Measurements from ENCODE around the gene PADI3. TPM values are rescaled to one million over a fixed set of nuclear protein-coding genes. Genes with fewer than 3 reads are reported as not detected.

Gene PADI3
- total RNA-seq, 4 donors from 2014 or later = not detected

DNA sequence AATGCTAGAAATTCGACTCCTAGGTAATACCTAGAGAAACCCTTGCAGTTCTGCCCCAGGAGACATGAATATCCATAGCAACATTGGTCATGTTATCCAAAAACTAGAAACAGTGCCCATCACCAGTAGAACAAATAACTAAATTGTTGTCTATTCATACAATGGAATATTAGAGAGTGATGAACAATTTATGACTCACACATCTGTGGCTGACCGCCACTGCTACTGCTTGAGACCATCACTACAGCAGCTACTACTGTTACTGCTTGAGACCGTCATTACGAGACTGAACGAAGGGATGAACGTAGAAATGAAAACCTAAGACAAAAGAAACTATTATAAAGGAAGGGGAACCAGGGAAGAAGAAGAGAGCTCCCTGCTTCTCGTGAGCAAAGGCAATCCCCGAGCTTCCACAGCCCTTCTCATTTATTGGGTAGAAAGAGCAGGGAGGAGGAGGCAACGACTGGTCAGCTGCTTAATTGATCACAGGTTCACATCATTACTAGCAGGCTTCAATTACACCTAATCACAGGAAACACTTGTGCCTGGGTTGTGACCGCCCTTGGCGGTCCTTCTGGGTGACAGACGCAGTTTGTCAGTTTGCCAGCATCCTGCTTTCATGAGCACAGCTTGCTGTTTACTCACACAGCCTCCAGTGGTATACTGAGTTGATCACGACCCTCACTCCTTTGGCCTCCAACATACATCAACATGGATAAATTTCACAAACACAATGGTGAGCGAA lies 45.0 kb downstream of the PADI3 start:
- peaks cover 0 to 4% (median 0%) of the 10 kb centered on the region in 4 donors for H3K4me1 ChIP-seq
- 60% methylated on average over 14 of the region's 14 CpGs for WGBS
- no peaks in the 10 kb centered on the region for H3K36me3 ChIP-seq
- TF ChIP-seq, protein P1, sequence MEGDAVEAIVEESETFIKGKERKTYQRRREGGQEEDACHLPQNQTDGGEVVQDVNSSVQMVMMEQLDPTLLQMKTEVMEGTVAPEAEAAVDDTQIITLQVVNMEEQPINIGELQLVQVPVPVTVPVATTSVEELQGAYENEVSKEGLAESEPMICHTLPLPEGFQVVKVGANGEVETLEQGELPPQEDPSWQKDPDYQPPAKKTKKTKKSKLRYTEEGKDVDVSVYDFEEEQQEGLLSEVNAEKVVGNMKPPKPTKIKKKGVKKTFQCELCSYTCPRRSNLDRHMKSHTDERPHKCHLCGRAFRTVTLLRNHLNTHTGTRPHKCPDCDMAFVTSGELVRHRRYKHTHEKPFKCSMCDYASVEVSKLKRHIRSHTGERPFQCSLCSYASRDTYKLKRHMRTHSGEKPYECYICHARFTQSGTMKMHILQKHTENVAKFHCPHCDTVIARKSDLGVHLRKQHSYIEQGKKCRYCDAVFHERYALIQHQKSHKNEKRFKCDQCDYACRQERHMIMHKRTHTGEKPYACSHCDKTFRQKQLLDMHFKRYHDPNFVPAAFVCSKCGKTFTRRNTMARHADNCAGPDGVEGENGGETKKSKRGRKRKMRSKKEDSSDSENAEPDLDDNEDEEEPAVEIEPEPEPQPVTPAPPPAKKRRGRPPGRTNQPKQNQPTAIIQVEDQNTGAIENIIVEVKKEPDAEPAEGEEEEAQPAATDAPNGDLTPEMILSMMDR (IDR thresholded peaks at IDR 0.05) = no peak
- no peak for TF ChIP-seq POLR2A (IDR thresholded peaks at IDR 0.05; ENCODE audit: low read depth)
- TF ChIP-seq EP300 (IDR thresholded peaks at IDR 0.05) = no peak
- no peak for TF ChIP-seq POLR2AphosphoS5 (IDR thresholded peaks at IDR 0.05)
- no peak overlapping the region for H3K4me3 ChIP-seq
- DNase-seq (ENCODE audit: extremely low spot score) = no peak
- H3K27ac ChIP-seq (replicated peaks in 1 of 4) = no peak overlapping the region
- H3K9me3 ChIP-seq = no peaks in the 10 kb centered on the region
- H3K27me3 ChIP-seq = peaks cover 0 to 37% (median 0%) of the 10 kb centered on the region in 4 donors
- intact Hi-C loops (cut with DNase I) = no loop called here

DNA sequence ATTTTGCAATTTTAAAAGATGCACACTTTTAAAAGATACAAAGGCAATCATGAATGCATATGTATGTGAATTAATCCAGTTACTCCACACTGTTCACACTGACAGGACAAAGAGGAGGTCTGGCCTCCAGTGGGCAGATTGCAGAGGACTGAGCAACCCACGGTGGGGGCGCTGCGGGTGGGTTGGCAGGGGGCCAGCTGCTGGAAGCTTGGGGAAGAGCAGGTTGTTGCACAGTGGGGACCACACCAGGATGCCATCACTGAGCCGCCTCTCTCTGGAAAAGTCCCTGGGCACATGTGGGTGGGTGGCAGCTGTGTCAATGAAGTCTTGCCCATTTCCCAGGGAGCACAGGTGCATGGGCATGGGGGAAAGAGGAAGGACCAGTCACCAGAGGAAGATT lies 46.4 kb downstream of the PADI3 start:
- Histone ChIP-seq H3K4me3 (no peak overlapping the region), H3K27ac (replicated peaks in 1 of 4) (no peak overlapping the region), H3K27me3 (peaks cover 0 to 31% (median 0%) of the 10 kb centered on the region in 4 donors), H3K4me1 (no peaks in the 10 kb centered on the region), H3K36me3 (no peaks in the 10 kb centered on the region), H3K9me3 (no peaks in the 10 kb centered on the region)
- DNase-seq (ENCODE audit: extremely low spot score) = no peak
- WGBS = 78% methylated on average over 4 of the region's 4 CpGs
- intact Hi-C loops (cut with DNase I) = no loop called here
- TF ChIP-seq POLR2A (IDR thresholded peaks at IDR 0.05; ENCODE audit: low read depth) (no peak), EP300 (IDR thresholded peaks at IDR 0.05) (no peak), POLR2AphosphoS5 (IDR thresholded peaks at IDR 0.05) (no peak)
- TF ChIP-seq, protein P1 (IDR thresholded peaks at IDR 0.05) = no peak

DNA sequence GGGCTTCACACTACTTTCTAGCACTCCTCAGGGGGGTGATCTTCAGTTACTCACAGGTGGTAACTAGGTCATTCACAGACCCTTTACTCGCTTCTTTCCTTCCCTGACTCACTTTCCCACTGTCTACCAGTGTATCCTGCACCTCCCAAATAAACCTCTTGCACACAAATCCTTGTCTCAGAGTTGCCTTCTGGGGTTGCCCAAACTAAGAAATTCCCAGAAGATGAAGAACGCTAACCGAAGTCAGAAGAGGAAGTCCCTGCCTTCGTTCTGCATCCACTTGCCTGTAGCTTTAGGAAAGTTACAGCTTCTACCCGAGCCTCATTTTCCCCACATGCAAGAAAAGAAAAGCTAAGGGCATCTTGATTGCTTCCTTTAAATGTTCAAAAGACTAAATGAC lies 47.2 kb downstream of the PADI3 start:
- Histone ChIP-seq H3K27me3 (peaks cover 0 to 31% (median 0%) of the 10 kb centered on the region in 4 donors), H3K27ac (replicated peaks in 1 of 4) (no peak overlapping the region), H3K4me1 (no peaks in the 10 kb centered on the region), H3K36me3 (no peaks in the 10 kb centered on the region), H3K9me3 (peaks cover 0 to 3% (median 0%) of the 10 kb centered on the region in 4 donors), H3K4me3 (no peak overlapping the region)
- DNase-seq (ENCODE audit: extremely low spot score) = no peak
- TF ChIP-seq POLR2AphosphoS5 (IDR thresholded peaks at IDR 0.05) = no peak
- TF ChIP-seq EP300 (IDR thresholded peaks at IDR 0.05) = no peak
- TF ChIP-seq, protein P1 (IDR thresholded peaks at IDR 0.05) = no peak
- no peak for TF ChIP-seq POLR2A (IDR thresholded peaks at IDR 0.05; ENCODE audit: low read depth)
- intact Hi-C loops (cut with DNase I) = no loop called here
- 80% methylated on average over 5 of the region's 5 CpGs for WGBS

DNA sequence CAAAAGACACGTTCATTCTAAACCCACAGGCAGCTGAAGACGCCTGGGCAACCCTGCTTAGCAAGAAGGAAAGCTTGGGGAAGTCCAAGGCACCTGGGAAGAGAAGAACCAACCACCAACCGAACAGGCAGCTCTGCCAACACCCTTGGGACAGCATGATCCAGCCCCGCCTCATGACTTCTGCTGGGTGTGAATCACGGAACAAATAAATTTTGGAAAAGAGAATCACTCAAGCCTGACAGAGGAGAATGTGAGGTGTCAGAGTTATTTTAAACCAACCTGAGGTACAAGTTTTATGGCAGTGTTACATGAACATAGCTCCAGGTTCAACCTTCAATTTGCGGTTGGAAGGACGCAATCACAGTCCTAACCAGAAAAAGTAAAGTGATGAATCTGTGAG lies 49.1 kb downstream of the PADI3 start:
- Histone ChIP-seq H3K27me3 (peaks cover 0 to 30% (median 0%) of the 10 kb centered on the region in 4 donors), H3K9me3 (peaks cover 0 to 20% (median 12%) of the 10 kb centered on the region in 4 donors), H3K4me1 (no peaks in the 10 kb centered on the region), H3K36me3 (no peaks in the 10 kb centered on the region), H3K4me3 (no peak overlapping the region), H3K27ac (replicated peaks in 1 of 4) (no peak overlapping the region)
- intact Hi-C loops (cut with DNase I) = no loop called here
- 84% methylated on average over 7 of the region's 7 CpGs for WGBS
- TF ChIP-seq POLR2A (IDR thresholded peaks at IDR 0.05; ENCODE audit: low read depth) (no peak), EP300 (IDR thresholded peaks at IDR 0.05) (no peak), POLR2AphosphoS5 (IDR thresholded peaks at IDR 0.05) (no peak)
- TF ChIP-seq, protein P1 (IDR thresholded peaks at IDR 0.05) = no peak
- DNase-seq (ENCODE audit: extremely low spot score) = no peak
